Panc1 (cell line): ENCODE results near the gene FZR1. TPM values are rescaled to one million over a fixed set of nuclear protein-coding genes. Genes with fewer than 3 reads are reported as not detected.
A peak's percentile ranks its signal among the peaks of the same experiment; 100 is the strongest.

Experiments used
- ATAC-seq: fragments of 200-7000 bp; cut with Tn5 transposase; 2 replicates; pipeline ENCODE4 v1.9.1; 2020; ENCODE audit warnings: mild to moderate bottlenecking, moderate library complexity
- BruUV-seq: library from RNA; stranded (reverse); fragments of 400-500 nt; replicated peaks from 2 replicates; lab custom pipeline; 2021; lab: Mats Ljungman, UMichigan
- CTCF ChIA-PET: fragments of 300-600 bp; sonication (Branson Sonifier 250); formaldehyde crosslinking; loops from one replicate; lab custom pipeline; 2022; ENCODE audit warnings: antibody characterized with exemption; lab: Charles Lee
- POLR2A ChIA-PET: fragments of 300-600 bp; sonication (Branson Sonifier 250); formaldehyde crosslinking; loops from one replicate; lab custom pipeline; 2022; ENCODE audit warnings: antibody characterized with exemption; lab: Charles Lee
- DNase-seq: peaks from one replicate; pipeline ENCODE4 v3.0.0-alpha.2; 2010; ENCODE audit warnings: low read depth, low spot score
- H3K27ac ChIP-seq: 2 replicates; pipeline ENCODE4 v1.5.1; 2011; ENCODE audit warnings: mild to moderate bottlenecking, low read length, inconsistent platforms
- H3K27me3 ChIP-seq: fragments of 200-500 bp; sonication (Bioruptor generic); 2 replicates; pipeline ENCODE4 v1.6.0; 2014; ENCODE audit warnings: low read length, inconsistent platforms; ENCODE audit not compliant: control insufficient read depth, insufficient read depth
- H3K36me3 ChIP-seq: fragments of 200-500 bp; sonication (Bioruptor generic); 2 replicates; pipeline ENCODE4 v1.5.1; 2014; ENCODE audit warnings: inconsistent platforms, mild to moderate bottlenecking, low read length, moderate library complexity; ENCODE audit not compliant: control insufficient read depth, insufficient read depth
- H3K4me1 ChIP-seq: 2 replicates; pipeline ENCODE4 v1.5.1; 2011; ENCODE audit warnings: inconsistent platforms, mild to moderate bottlenecking, low read length, moderate library complexity; ENCODE audit not compliant: control insufficient read depth, insufficient read depth
- H3K4me3 ChIP-seq, 2 experiments: 2 replicates each; pipeline ENCODE4 v1.5.1; 2011 to 2012; ENCODE audit warnings: low read depth in 2 of 2, low read length in 2 of 2, mild to moderate bottlenecking in 2 of 2, inconsistent platforms in 1 of 2, moderate library complexity in 1 of 2
- H3K9me3 ChIP-seq: fragments of 200-500 bp; sonication (Bioruptor generic); 2 replicates; pipeline ENCODE4 v1.5.1; 2014; ENCODE audit warnings: low read depth, mild to moderate bottlenecking, inconsistent platforms, low read length, moderate library complexity; ENCODE audit not compliant: control insufficient read depth, insufficient read depth
- POLR2AphosphoS5 ChIP-seq: IDR thresholded peaks from 2 replicates; pipeline ENCODE4 v1.6.1; 2012; ENCODE audit warnings: mild to moderate bottlenecking, low read depth, low read length, moderate library complexity
- SIN3A ChIP-seq: IDR thresholded peaks from 2 replicates; pipeline ENCODE4 v1.6.1; 2012; ENCODE audit warnings: low read depth, mild to moderate bottlenecking, low read length, moderate library complexity, borderline replicate concordance; ENCODE audit not compliant: insufficient read depth
- TCF7L2 ChIP-seq: IDR thresholded peaks from 2 replicates; pipeline ENCODE4 v1.6.1; 2011; ENCODE audit warnings: mild to moderate bottlenecking, low read depth, low read length, inconsistent platforms
- in situ Hi-C: cut with HindIII; loops from 2 replicates; pipeline ENCODE4 v1.10.0; 2016; ENCODE audit warnings: low sequenced_read_pairs, low pct_unique_long_range_greater_than_20kb
- intact Hi-C: fragments of 100-400 bp; cut with micrococcal nuclease; formaldehyde crosslinking; loops from one replicate; pipeline ENCODE4 v1.10.0; 2022; ENCODE audit not compliant: unreplicated experiment
- total RNA-seq: library from RNA; stranded (reverse); gene quantifications from one replicate; pipeline ENCODE4 v1.2.1, GENCODE V29; 2021; ENCODE audit not compliant: unreplicated experiment
- TF ChIP-seq, protein P1 (sequence below), 2 experiments: IDR thresholded peaks; 2 replicates each; pipeline ENCODE4 v1.6.1; 2011 to 2012; ENCODE audit warnings: low read depth in 2 of 2, control low read depth in 1 of 2, low read length in 1 of 2, mild to moderate bottlenecking in 1 of 2, moderate library complexity in 1 of 2; ENCODE audit not compliant: insufficient read depth in 1 of 2
- TF ChIP-seq, protein P2 (sequence below): fragments of 450-650 bp; IDR thresholded peaks from 2 replicates; pipeline ENCODE4 v1.5.1; 2017; ENCODE audit warnings: mild to moderate bottlenecking

Gene FZR1
- total RNA-seq, 1 experiment from 2014 or later: 48.7 TPM

GRCh38 chr19:3573162-3573857, 67.2 kb downstream of the FZR1 start:
- H3K4me1 ChIP-seq: peaks cover 4% of the 10 kb centered on the region; the same call in 1 of the 2 replicates
- BruUV-seq: no TSS peak
- H3K4me3 ChIP-seq: peak overlapping the region; percentile 74 to 82
- CTCF ChIA-PET: no interaction called here
- POLR2A ChIA-PET: no interaction called here
- in situ Hi-C loops (no loop called here), intact Hi-C loops (no loop called here)
- no peak for DNase-seq
- H3K27ac ChIP-seq: peak overlapping the region; percentile 76
- no peaks in the 10 kb centered on the region for H3K9me3 ChIP-seq
- 0 out of 2 replicates have a peak, but pooled peaks have one; percentile 39 for TF ChIP-seq SIN3A
- TF ChIP-seq, protein P1, sequence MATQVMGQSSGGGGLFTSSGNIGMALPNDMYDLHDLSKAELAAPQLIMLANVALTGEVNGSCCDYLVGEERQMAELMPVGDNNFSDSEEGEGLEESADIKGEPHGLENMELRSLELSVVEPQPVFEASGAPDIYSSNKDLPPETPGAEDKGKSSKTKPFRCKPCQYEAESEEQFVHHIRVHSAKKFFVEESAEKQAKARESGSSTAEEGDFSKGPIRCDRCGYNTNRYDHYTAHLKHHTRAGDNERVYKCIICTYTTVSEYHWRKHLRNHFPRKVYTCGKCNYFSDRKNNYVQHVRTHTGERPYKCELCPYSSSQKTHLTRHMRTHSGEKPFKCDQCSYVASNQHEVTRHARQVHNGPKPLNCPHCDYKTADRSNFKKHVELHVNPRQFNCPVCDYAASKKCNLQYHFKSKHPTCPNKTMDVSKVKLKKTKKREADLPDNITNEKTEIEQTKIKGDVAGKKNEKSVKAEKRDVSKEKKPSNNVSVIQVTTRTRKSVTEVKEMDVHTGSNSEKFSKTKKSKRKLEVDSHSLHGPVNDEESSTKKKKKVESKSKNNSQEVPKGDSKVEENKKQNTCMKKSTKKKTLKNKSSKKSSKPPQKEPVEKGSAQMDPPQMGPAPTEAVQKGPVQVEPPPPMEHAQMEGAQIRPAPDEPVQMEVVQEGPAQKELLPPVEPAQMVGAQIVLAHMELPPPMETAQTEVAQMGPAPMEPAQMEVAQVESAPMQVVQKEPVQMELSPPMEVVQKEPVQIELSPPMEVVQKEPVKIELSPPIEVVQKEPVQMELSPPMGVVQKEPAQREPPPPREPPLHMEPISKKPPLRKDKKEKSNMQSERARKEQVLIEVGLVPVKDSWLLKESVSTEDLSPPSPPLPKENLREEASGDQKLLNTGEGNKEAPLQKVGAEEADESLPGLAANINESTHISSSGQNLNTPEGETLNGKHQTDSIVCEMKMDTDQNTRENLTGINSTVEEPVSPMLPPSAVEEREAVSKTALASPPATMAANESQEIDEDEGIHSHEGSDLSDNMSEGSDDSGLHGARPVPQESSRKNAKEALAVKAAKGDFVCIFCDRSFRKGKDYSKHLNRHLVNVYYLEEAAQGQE (IDR thresholded peaks at IDR 0.05; ENCODE audit: insufficient read depth in 1 of 2, low read depth in 2 of 2, low read length in 1 of 2): no peak
- TF ChIP-seq POLR2AphosphoS5: no peak
- TF ChIP-seq, protein P2, sequence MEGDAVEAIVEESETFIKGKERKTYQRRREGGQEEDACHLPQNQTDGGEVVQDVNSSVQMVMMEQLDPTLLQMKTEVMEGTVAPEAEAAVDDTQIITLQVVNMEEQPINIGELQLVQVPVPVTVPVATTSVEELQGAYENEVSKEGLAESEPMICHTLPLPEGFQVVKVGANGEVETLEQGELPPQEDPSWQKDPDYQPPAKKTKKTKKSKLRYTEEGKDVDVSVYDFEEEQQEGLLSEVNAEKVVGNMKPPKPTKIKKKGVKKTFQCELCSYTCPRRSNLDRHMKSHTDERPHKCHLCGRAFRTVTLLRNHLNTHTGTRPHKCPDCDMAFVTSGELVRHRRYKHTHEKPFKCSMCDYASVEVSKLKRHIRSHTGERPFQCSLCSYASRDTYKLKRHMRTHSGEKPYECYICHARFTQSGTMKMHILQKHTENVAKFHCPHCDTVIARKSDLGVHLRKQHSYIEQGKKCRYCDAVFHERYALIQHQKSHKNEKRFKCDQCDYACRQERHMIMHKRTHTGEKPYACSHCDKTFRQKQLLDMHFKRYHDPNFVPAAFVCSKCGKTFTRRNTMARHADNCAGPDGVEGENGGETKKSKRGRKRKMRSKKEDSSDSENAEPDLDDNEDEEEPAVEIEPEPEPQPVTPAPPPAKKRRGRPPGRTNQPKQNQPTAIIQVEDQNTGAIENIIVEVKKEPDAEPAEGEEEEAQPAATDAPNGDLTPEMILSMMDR: no peak
- H3K36me3 ChIP-seq: peaks cover 4% of the 10 kb centered on the region; the same call in 1 of the 2 replicates
- peak; percentile 37 for ATAC-seq
- H3K27me3 ChIP-seq: no peaks in the 10 kb centered on the region

DNA sequence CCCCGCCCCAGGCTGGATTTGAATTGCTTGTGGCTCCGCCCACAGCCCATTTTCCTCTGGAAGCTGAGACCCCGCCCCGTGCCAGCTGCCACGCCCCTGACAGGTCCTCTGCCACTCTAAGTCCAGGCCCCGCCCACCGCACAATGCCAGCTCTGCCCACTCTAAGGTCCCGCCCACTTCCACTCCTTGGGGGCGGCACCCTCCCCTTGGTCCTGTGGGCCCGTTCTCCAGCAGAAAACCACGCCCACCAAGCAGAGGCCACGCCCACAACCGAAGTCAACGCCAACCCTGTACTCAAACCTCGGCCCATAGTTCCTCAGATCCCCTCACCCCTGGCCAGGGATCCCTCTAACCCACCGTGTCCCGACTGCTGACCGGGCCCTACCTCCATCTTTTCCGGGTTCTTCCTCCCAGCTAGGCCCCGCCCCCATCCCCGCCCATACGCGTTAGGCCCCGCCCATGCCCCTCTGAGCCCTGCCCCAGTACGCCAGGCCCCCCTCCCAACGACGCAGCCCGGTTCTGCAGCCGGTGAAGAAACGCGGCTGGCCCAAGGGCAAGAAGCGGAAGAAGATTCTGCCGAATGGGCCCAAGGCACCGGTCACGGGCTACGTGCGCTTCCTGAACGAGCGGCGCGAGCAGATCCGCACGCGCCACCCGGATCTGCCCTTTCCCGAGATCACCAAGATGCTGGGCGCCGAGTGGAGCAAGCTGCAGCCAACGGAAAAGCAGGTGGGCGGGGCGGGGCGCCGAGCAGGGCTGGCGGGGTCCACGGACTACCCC, 67.9 kb downstream of the FZR1 start:
- POLR2A ChIA-PET: no interaction called here
- peaks cover 4% of the 10 kb centered on the region; the same call in 1 of the 2 replicates for H3K4me1 ChIP-seq
- intact Hi-C loops: no loop called here

More for the DNA sequence above, 67.9 kb downstream of the FZR1 start:
- Histone ChIP-seq H3K27me3 (no peaks in the 10 kb centered on the region), H3K36me3 (peaks cover 4% of the 10 kb centered on the region; the same call in 1 of the 2 replicates), H3K4me3 (peak overlapping the region; percentile 74 to 82), H3K9me3 (no peaks in the 10 kb centered on the region), H3K27ac (no peak overlapping the region)
- BruUV-seq: no TSS peak
- TF ChIP-seq, protein P2: no peak
- TF ChIP-seq TCF7L2: no peak
- in situ Hi-C loops: no loop called here
- DNase-seq (peak; percentile 55), ATAC-seq (peak; percentile 69)
- CTCF ChIA-PET: no interaction called here
